ENCODE measurements around the gene JSRP1. TPM values are rescaled to one million over a fixed set of nuclear protein-coding genes. Genes with fewer than 3 reads are reported as not detected.
"Not testable (repeated sequence)": the region's sequence is repeated elsewhere in the genome, so short reads cannot be mapped to it uniquely, and the experiment has no call there.

JSRP1 gene
- total RNA-seq, 2 experiments from 2014 or later: 0.56 to 0.58 TPM

DNA sequence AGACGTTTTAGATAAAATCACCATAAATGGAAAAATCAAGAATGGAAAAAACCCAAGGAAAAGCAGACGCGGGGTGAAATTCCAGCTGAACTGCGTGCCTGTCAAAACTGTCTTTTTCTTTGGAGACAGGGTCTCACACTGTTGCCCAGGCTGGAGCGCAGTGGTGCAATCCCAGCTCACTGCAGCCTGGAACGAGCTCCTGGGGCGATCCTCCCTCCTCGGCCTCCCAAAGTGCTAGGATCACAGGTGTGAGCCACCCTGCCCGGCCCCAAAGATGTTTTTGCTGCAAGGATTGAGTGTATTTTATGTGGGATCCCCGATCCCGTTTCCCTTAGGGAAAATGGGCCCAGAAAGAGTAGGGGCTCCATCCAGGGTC, 26.6 kb upstream of the JSRP1 start:
- CTCF ChIA-PET: no interaction called here

DNA sequence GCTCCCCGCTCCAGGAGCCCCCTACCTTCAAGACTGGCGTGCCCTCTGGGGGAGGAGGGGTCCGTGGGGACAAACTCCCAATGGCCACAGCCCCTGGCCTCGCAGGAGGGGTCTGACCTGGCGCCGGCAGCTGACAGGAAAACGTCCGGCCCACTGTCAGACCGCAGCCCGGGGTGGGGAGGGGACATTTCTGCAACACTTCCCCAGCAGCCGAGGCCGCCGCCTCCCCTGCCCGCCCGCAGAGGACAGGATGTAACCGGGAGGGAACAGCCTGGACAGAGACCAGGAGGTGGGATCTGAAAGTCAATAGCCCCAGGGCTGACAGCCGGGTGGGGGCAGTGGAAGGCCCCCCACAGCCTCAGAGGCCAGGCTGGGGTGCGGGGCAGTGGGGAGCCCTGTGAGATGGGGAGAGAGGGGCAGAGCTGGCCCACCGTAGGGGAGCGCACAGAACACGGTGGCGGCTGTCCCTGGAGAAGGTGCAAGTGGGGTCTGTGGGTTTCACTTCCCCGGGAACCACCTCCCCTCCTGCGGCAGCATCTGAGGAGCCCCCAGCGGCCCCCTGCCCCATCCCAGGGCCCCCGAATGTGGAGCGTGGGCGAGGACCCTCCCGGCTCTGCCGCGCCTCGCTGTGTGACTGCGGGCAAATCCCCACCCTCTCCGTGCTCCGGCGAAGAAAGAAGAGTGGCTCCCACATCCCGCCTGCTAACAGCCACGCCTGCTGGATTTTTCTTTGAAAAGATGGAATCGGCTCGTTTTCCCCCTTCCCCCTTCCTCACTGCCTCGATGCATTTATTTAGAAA, 26.0 kb upstream of the JSRP1 start, which contains the start of gene PEAK3:
PEAK3 (minus strand) TSS at position 114 of the 800 bp plus-strand sequence. CDS start 1,244 bp downstream, outside the sequence.
- Mint-ChIP-seq H3K36me3 (ENCODE audit: low read depth) (peaks cover under 1% of the 10 kb centered on the region), H3K4me3 (peak within 1 kb of the TSS; percentile 51), H3K27me3 (no peaks in the 10 kb centered on the region), H3K4me1 (ENCODE audit: low read depth) (peaks cover 15% of the 10 kb centered on the region), H3K27ac (peak within 1 kb of the TSS; percentile 27), H3K9me3 (no peaks in the 10 kb centered on the region)
- ATAC-seq (ENCODE audit: poor library complexity) (peak; percentile 38), DNase-seq (peak in 6 of 14 experiments; percentile 24 to 72 (median 52))
- ChIA-PET CTCF (no interaction called here), POLR2A (interaction anchor here (1.9 kb wide), 1 partner anchor 9 kb away, joined by 7 read pairs; no protein-coding TSS in a partner anchor)
- H3K9me3 ChIP-seq (ENCODE audit: control insufficient read depth in 1 of 2, insufficient read depth in 1 of 2, low read length in 2 of 2): no peaks in the 10 kb centered on the region
- H3K36me3 ChIP-seq (ENCODE audit: insufficient read depth, low read length): no peaks in the 10 kb centered on the region
- H3K27ac ChIP-seq (ENCODE audit: low read depth in 1 of 2, low read length in 2 of 2): no peak within 1 kb of the TSS
- peaks cover 25% of the 10 kb centered on the region for H3K4me1 ChIP-seq (ENCODE audit: insufficient read depth, low read length)
- intact Hi-C loops (cut with DNase I, micrococcal nuclease): no loop called here
- H3K4me3 ChIP-seq (ENCODE audit: low read length): peak within 1 kb of the TSS; percentile 37
- H3K27me3 ChIP-seq (ENCODE audit: control insufficient read depth in 1 of 2, insufficient read depth in 2 of 2, low read length in 2 of 2): no peaks in the 10 kb centered on the region
- TF ChIP-seq, protein P1, sequence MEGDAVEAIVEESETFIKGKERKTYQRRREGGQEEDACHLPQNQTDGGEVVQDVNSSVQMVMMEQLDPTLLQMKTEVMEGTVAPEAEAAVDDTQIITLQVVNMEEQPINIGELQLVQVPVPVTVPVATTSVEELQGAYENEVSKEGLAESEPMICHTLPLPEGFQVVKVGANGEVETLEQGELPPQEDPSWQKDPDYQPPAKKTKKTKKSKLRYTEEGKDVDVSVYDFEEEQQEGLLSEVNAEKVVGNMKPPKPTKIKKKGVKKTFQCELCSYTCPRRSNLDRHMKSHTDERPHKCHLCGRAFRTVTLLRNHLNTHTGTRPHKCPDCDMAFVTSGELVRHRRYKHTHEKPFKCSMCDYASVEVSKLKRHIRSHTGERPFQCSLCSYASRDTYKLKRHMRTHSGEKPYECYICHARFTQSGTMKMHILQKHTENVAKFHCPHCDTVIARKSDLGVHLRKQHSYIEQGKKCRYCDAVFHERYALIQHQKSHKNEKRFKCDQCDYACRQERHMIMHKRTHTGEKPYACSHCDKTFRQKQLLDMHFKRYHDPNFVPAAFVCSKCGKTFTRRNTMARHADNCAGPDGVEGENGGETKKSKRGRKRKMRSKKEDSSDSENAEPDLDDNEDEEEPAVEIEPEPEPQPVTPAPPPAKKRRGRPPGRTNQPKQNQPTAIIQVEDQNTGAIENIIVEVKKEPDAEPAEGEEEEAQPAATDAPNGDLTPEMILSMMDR (IDR thresholded peaks at IDR 0.05): no peak

More for the DNA sequence above, 26.6 kb upstream of the JSRP1 start:
- POLR2A ChIA-PET: interaction anchor here (1.9 kb wide), 1 partner anchor 8 kb away, joined by 7 read pairs; no protein-coding TSS in a partner anchor
- Mint-ChIP-seq H3K4me3 (peak overlapping the region; percentile 34), H3K27me3 (no peaks in the 10 kb centered on the region), H3K27ac (peak overlapping the region; percentile 27), H3K36me3 (ENCODE audit: low read depth) (no peaks in the 10 kb centered on the region), H3K4me1 (ENCODE audit: low read depth) (peaks cover 15% of the 10 kb centered on the region), H3K9me3 (no peaks in the 10 kb centered on the region)
- H3K4me1 ChIP-seq (ENCODE audit: insufficient read depth, low read length): peaks cover 31% of the 10 kb centered on the region
- H3K27me3 ChIP-seq (ENCODE audit: control insufficient read depth in 1 of 2, insufficient read depth in 2 of 2, low read length in 2 of 2): no peaks in the 10 kb centered on the region
- H3K4me3 ChIP-seq (ENCODE audit: low read length): no peak overlapping the region
- H3K9me3 ChIP-seq (ENCODE audit: control insufficient read depth in 1 of 2, insufficient read depth in 1 of 2, low read length in 2 of 2): no peaks in the 10 kb centered on the region
- ATAC-seq (ENCODE audit: poor library complexity) (no peak), DNase-seq (peak in 1 of 14 experiments; percentile 16)
- intact Hi-C loops (cut with DNase I, micrococcal nuclease): no loop called here
- TF ChIP-seq, protein P1 (IDR thresholded peaks at IDR 0.05): no peak
- no peaks in the 10 kb centered on the region for H3K36me3 ChIP-seq (ENCODE audit: insufficient read depth, low read length)
- H3K27ac ChIP-seq (ENCODE audit: low read depth in 1 of 2, low read length in 2 of 2): no peak overlapping the region

DNA sequence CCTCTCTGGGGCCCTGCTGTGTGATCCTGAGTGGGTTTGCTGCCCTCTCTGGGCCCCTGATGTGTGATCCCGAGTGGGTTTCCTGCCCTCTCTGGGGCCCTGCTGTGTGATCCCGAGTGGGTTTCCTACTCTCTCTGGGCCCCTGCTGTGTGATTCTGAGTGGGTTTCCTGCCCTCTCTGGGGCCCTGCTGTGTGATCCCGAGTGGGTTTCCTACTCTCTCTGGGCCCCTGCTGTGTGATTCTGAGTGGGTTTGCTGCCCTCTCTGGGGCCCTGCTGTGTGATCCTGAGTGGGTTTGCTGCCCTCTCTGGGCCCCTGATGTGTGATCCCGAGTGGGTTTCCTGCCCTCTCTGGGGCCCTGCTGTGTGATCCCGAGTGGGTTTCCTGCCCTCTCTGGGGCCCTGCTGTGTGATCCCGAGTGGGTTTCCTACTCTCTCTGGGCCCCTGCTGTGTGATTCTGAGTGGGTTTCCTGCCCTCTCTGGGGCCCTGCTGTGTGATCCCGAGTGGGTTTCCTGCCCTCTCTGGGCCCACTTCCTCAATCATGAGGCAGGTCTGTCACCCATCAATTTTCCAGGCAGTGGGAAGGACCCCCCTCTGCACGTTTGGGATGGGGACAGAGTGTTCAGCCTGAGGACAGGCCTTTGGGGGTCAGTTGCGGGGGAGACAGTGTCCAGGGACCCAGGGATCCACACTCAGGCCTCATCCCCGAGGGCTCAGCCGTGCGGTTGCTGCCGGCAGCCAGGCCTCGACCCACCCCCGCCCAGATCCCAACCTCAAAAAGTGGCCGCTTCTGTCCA, 25.2 kb upstream of the JSRP1 start:
- H3K27me3 Mint-ChIP-seq; H3K27ac Mint-ChIP-seq; H3K36me3 ChIP-seq (ENCODE audit: insufficient read depth, low read length); H3K36me3 Mint-ChIP-seq (ENCODE audit: low read depth); intact Hi-C loops (cut with DNase I, micrococcal nuclease); ATAC-seq (ENCODE audit: poor library complexity); H3K27ac ChIP-seq (ENCODE audit: low read depth in 1 of 2, low read length in 2 of 2); H3K27me3 ChIP-seq (ENCODE audit: control insufficient read depth in 1 of 2, insufficient read depth in 2 of 2, low read length in 2 of 2); H3K9me3 Mint-ChIP-seq; H3K9me3 ChIP-seq (ENCODE audit: control insufficient read depth in 1 of 2, insufficient read depth in 1 of 2, low read length in 2 of 2); CTCF ChIA-PET: not testable (repeated sequence)
- POLR2A ChIA-PET: interaction anchor here (1.9 kb wide), 1 partner anchor 10 kb away, joined by 7 read pairs; no protein-coding TSS in a partner anchor
- Histone ChIP-seq H3K4me1 (ENCODE audit: insufficient read depth, low read length) (peaks cover 25% of the 10 kb centered on the region), H3K4me3 (ENCODE audit: low read length) (peak overlapping the region; percentile 37)
- Mint-ChIP-seq H3K4me1 (ENCODE audit: low read depth) (peaks cover 15% of the 10 kb centered on the region), H3K4me3 (peak overlapping the region; percentile 11)
- DNase-seq: peak in 1 of 14 experiments; percentile 26

Data from CD4-positive, alpha-beta T cell (primary cell).